Measurements from ENCODE around the gene SNRNP48.

DNA sequence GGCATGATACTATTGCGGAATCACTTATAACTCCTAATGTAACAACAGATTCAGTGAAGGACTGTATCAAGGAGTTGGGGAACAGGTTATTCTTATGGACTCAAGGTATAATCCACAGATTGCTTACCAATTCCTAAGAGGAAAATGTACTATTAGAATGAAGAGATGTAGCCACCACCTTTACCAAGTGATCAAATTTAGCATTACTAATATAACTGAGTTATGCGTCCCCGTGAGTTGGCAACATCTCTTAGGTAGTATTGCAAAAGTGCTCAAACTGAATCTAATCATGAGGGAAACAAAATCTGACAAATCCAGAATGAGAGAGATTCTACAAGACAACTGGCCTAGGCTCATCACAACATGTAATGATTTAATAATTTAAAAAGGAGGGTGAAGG, 777 bp upstream of the SNRNP48 start:
- TF ChIP-seq, protein P1, sequence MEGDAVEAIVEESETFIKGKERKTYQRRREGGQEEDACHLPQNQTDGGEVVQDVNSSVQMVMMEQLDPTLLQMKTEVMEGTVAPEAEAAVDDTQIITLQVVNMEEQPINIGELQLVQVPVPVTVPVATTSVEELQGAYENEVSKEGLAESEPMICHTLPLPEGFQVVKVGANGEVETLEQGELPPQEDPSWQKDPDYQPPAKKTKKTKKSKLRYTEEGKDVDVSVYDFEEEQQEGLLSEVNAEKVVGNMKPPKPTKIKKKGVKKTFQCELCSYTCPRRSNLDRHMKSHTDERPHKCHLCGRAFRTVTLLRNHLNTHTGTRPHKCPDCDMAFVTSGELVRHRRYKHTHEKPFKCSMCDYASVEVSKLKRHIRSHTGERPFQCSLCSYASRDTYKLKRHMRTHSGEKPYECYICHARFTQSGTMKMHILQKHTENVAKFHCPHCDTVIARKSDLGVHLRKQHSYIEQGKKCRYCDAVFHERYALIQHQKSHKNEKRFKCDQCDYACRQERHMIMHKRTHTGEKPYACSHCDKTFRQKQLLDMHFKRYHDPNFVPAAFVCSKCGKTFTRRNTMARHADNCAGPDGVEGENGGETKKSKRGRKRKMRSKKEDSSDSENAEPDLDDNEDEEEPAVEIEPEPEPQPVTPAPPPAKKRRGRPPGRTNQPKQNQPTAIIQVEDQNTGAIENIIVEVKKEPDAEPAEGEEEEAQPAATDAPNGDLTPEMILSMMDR (conservative IDR thresholded peaks at IDR 0.05; ENCODE audit: low read depth, low read length): no peak
- no peak for TF ChIP-seq EZH2phosphoT487 (IDR thresholded peaks at IDR 0.05; ENCODE audit: borderline replicate concordance, low read length)

Measured in PC-3 (cell line).